NT2/D1 (cell line): ENCODE results near the gene AOPEP.

Experiments
- DNase-seq: peaks from one replicate; pipeline ENCODE4 v3.0.0-alpha.2; 2011; ENCODE audit warnings: low read depth, low spot score
- H3K27me3 ChIP-seq: 2 replicates; pipeline ENCODE4 v1.6.0; 2011; ENCODE audit warnings: mild to moderate bottlenecking; ENCODE audit not compliant: insufficient read length, insufficient read depth
- H3K36me3 ChIP-seq: 2 replicates; pipeline ENCODE4 v1.6.1; 2011; ENCODE audit warnings: mild to moderate bottlenecking, low read length, mixed read lengths; ENCODE audit not compliant: insufficient read depth, insufficient read length
- H3K4me1 ChIP-seq: 2 replicates; pipeline ENCODE4 v1.5.1; 2011; ENCODE audit not compliant: insufficient read depth, insufficient read length
- H3K4me3 ChIP-seq: 2 replicates; pipeline ENCODE4 v1.5.1; 2011; ENCODE audit warnings: low read depth; ENCODE audit not compliant: insufficient read length
- H3K9ac ChIP-seq: 2 replicates; pipeline ENCODE4 v1.6.0; 2011; ENCODE audit warnings: low read depth; ENCODE audit not compliant: insufficient read length
- H3K9me3 ChIP-seq: 2 replicates; pipeline ENCODE4 v1.5.1; 2011; ENCODE audit warnings: mild to moderate bottlenecking, low read length; ENCODE audit not compliant: insufficient read depth
- SUZ12 ChIP-seq: IDR thresholded peaks from 2 replicates; pipeline ENCODE4 v1.6.1; 2011; ENCODE audit not compliant: insufficient read length, insufficient read depth; ENCODE audit errors: extremely low read depth
- YY1 ChIP-seq: IDR thresholded peaks from 2 replicates; pipeline ENCODE4 v1.6.1; 2011; ENCODE audit not compliant: insufficient read length, insufficient read depth
- ZNF274 ChIP-seq: IDR thresholded peaks from 2 replicates; pipeline ENCODE4 v1.6.1; 2011; ENCODE audit warnings: mild to moderate bottlenecking, low read depth, low read length

AOPEP gene

DNA sequence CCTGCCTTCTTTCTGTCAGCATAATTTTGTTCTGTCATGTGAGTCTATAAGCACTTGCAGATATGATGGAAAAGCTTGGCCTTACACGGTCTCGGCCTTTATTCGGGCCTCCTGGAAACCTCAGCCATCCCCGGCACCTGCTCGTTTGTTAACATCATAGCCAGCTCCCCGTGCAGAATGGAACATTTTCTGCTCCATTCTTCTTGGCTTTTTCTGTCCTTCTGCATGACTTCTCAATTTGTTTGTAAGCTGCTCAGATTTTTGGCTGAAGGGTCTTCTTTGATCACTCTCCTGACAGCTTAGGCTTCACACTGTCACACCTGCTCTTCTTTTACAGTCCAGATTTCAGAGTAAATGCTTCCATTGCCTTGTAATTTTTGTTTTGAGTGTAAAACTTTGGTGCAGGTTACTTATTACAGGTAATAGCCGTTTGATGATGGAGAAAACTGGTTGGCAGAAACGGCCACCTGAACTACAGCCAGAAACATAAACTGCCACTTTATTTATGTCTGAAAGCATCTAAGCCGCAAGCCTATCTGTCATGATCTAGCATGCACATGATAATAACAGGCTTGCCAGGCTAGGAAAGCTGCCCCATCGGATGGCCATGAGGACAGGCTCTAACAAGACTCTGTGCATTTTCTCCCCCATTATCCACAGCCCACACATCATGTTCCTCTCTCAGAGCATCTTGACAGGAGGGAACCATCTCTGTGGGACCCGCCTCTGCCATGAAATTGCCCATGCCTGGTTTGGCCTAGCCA, 197.0 kb downstream of the AOPEP start:
- Histone ChIP-seq H3K4me3 (no peak overlapping the region), H3K36me3 (peaks cover 45% of the 10 kb centered on the region), H3K27me3 (no peaks in the 10 kb centered on the region), H3K4me1 (peaks cover 16% of the 10 kb centered on the region), H3K9ac (no peak overlapping the region), H3K9me3 (no peaks in the 10 kb centered on the region)
- DNase-seq = no peak
- TF ChIP-seq SUZ12 (no peak), ZNF274 (no peak)

DNA sequence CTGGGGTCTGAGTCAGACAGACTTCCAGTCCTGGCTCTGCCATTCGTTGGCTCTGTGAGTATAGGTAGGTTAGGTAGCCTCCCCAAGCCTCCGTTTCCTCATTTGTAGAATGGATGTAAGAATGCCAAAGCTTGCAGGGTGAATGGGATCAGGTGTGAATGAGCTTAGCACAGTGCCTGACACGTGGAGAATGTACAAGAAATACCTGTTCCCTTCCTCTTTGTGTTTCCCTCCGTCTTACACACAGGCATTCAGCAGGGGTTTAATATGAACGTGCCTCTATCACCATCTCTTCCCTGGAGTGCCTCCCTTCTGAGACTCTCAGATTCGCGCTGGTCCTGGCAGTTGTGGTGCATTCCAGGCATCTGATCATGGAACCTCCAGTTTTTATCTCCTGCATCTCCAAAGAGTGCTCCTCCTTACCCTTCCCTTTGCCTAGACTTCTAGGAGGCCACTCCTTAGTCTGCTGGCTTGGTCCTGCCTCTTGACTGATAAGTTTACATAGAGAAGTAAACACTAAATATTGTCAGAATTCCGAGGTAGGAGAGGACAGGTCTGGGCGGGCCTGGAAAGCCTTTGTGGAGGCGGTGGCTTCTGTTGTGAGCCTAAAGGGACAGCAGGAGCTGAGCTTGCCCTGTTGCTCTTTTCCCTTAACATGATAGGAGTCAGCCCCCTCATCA, 199.4 kb downstream of the AOPEP start:
- Histone ChIP-seq H3K4me3 (no peak overlapping the region), H3K27me3 (no peaks in the 10 kb centered on the region), H3K9ac (no peak overlapping the region), H3K9me3 (no peaks in the 10 kb centered on the region), H3K4me1 (peaks cover 16% of the 10 kb centered on the region), H3K36me3 (peaks cover 61% of the 10 kb centered on the region)
- no peak for DNase-seq
- TF ChIP-seq YY1 (no peak), ZNF274 (no peak), SUZ12 (no peak)

DNA sequence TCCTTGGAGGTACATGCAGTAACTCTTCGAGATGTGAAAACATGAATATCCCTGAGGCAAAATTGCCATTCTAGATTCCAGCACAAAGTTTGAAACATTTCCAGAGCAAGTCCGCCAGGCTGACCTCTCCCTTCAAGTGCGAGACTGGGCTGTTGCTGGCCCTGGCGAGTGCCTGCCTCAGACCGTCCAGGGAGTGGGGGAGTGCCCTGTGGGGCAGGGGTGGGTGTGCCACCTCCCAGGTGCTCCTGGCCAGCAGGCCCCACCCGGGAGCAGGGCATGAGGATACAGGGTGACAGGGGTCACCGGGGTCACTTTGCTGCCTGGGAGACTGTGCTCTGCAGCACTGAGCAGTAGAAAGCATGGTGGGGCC, 199.9 kb downstream of the AOPEP start:
- no peak overlapping the region for H3K4me3 ChIP-seq
- H3K9ac ChIP-seq = no peak overlapping the region
- peaks cover 62% of the 10 kb centered on the region for H3K36me3 ChIP-seq
- no peak for DNase-seq
- TF ChIP-seq SUZ12 = no peak
- TF ChIP-seq YY1 = no peak
- no peak for TF ChIP-seq ZNF274
- H3K9me3 ChIP-seq = no peaks in the 10 kb centered on the region
- H3K27me3 ChIP-seq = no peaks in the 10 kb centered on the region
- H3K4me1 ChIP-seq = peaks cover 16% of the 10 kb centered on the region

DNA sequence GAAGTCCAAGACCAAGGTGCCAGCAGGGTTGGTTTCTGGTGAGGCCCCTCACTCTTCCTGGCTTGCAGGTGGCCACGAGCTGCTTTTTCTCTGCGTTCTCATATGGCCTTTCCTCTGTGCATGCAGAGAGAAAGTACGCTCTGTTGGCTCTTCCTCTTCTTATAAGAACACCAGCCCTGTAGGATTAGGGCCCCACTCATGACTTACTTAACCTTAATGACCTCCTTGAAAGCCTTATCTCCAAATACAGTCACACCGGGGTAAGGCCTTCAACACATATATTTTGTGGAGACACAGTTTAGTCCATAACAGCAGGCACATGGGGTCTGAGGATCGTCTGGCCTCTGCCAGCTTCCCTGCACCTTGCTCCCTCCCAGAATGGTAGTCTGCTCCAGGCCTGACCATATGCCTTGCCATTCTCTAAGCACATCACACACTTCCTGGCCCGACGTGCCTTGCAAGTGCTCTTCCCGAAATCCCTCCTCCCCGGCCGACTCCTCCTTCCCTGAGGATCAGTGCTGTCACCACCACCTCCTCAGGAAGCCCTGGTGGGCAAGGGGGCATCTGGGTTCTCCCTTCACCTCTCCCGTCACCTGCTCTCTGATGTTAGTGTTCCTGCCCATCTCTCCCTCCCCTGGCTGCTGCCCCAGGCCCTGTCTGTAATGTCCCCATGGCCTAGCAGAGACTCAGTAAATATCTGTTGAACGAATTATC, 200.7 kb downstream of the AOPEP start:
- H3K36me3 ChIP-seq = peaks cover 62% of the 10 kb centered on the region
- peaks cover 9% of the 10 kb centered on the region for H3K4me1 ChIP-seq
- H3K4me3 ChIP-seq = no peak overlapping the region
- no peak for DNase-seq
- no peak overlapping the region for H3K9ac ChIP-seq
- no peaks in the 10 kb centered on the region for H3K9me3 ChIP-seq
- no peak for TF ChIP-seq ZNF274
- no peak for TF ChIP-seq SUZ12
- TF ChIP-seq YY1 = no peak
- no peaks in the 10 kb centered on the region for H3K27me3 ChIP-seq

DNA sequence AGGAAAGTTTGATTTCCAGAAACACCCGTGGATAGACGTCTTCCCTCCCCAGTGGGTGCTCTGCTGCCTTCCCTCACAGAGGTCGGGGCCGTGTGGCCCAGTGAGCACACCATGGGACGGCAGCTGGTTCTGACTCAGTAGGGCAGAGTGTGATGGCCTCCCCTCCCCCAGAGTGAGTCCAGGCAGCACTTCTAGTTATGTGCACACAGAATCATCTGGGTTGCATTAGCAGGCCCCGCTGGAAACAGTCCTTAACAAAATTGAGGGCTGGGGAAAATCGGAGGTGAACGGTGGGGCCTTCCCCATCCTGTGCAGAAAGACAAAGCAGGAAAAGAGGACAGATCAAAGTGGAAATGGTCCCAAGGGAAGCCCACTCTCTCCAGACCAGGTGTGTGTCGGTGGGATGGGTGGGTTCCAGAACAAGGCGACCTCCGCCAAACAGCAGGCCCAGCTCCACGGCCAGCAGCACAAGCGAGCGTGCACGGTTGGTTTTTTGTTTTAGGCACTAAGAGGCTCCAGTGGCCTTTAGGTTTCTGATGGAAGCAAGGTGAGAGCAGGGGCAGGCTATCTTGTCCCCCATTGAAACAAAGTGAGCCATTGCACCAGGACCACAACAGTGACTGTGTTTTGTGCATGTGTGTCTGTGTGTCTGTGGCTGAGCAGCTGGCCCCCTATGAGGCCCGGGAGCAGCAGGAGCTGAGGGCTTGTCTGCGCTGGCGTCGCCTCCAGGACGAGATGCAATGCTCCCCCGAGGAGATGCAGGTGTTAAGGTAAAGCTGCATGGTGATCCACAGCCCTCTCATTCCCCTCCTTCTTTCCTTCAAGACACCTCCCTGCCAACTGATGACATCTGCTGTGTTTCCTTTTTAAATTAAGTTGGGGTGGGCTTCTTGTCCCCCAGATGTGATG, 201.5 kb downstream of the AOPEP start:
- no peak for TF ChIP-seq SUZ12
- TF ChIP-seq YY1 = no peak
- TF ChIP-seq ZNF274 = no peak
- Histone ChIP-seq H3K36me3 (peaks cover 64% of the 10 kb centered on the region), H3K9me3 (no peaks in the 10 kb centered on the region), H3K27me3 (no peaks in the 10 kb centered on the region), H3K4me3 (no peak overlapping the region), H3K9ac (no peak overlapping the region), H3K4me1 (peaks cover 9% of the 10 kb centered on the region)
- no peak for DNase-seq

DNA sequence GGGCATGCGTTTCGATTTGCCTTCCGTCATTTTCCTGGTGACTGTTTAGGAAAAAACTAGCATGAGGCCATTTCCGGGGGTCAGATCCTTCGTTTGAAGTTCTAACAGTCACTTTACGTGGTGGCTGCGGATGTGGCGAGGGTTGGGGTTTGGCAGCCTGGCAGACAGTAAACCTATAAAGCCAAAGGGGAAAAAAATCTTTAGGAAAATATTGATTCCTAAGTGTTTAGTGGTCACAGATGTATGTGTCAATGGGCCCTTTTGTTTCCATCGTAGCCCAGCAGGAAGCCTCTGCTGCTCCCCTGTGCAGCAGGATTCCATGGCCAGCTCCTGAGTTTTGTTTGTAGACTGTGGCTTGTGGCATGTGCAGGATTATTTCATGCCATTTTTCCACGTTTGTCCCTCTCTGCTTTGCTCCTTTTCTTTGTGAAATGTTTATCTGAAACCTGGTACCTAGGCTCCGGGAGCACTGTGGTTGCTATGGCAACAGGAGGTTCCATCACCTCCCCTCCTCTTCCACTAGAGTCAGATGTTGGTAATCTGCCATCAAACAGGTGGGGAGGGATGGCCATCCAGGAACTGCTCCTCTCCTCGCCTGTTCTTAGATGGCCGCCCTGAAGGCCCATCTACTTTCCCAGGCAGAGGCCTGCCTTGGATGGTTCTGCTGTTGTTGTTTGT, 202.3 kb downstream of the AOPEP start:
- Histone ChIP-seq H3K9ac (no peak overlapping the region), H3K36me3 (peaks cover 59% of the 10 kb centered on the region), H3K4me1 (peaks cover 9% of the 10 kb centered on the region), H3K9me3 (no peaks in the 10 kb centered on the region), H3K4me3 (no peak overlapping the region), H3K27me3 (no peaks in the 10 kb centered on the region)
- no peak for DNase-seq
- TF ChIP-seq SUZ12 (no peak), ZNF274 (no peak), YY1 (no peak)
